HEK293 (cell line): ENCODE measurements around the gene CPNE4.

ENCODE experiments used
- CTCF ChIA-PET: fragments of 350-600 bp; formaldehyde crosslinking; extraction: SDS; loops from one replicate; lab custom pipeline; 2021; ENCODE audit warnings: antibody characterized with exemption; lab: Yijun Ruan, JAX
- POLR2A ChIA-PET: fragments of 300-600 bp; formaldehyde crosslinking; extraction: SDS; loops from one replicate; lab custom pipeline; 2020; ENCODE audit warnings: antibody characterized with exemption, inconsistent platforms; lab: Yijun Ruan, JAX
- H3K27ac ChIP-seq: fragments of 200-500 bp; sonication (Bioruptor generic); 2 replicates; pipeline ENCODE4 v1.5.1; 2014; ENCODE audit warnings: low read depth, low read length, control low read depth, inconsistent platforms; ENCODE audit errors: extremely low read depth
- H3K36me3 ChIP-seq, 2 experiments: fragments of 200-500 bp in 1 of 2; sonication (Bioruptor generic) in 1 of 2; 1 replicate in 1 of 2; 2 replicates in 1 of 2; pipeline ENCODE4 v1.5.1; 2014 to 2017; ENCODE audit warnings: inconsistent platforms in 2 of 2, low read length in 2 of 2; ENCODE audit not compliant: control insufficient read depth in 2 of 2, insufficient read depth in 1 of 2
- H3K4me1 ChIP-seq: fragments of 200-500 bp; sonication (Bioruptor generic); 2 replicates; pipeline ENCODE4 v1.5.1; 2014; ENCODE audit warnings: mild to moderate bottlenecking, low read length, inconsistent platforms; ENCODE audit not compliant: control insufficient read depth, insufficient read depth
- H3K4me3 ChIP-seq: 2 replicates; pipeline ENCODE4 v1.5.1; 2011; ENCODE audit warnings: low read depth, mild to moderate bottlenecking, control low read depth, low read length, moderate library complexity
- H3K9me3 ChIP-seq: fragments of 200-500 bp; sonication (Bioruptor generic); 2 replicates; pipeline ENCODE4 v1.5.1; 2014; ENCODE audit warnings: low read depth, low read length, inconsistent platforms; ENCODE audit not compliant: control insufficient read depth, insufficient read depth
- AEBP2 ChIP-seq: fragments of 450-650 bp; formaldehyde crosslinking; IDR thresholded peaks from 2 replicates; pipeline ENCODE4 v1.5.1; 2016; ENCODE audit warnings: missing biosample characterization, missing genetic modification characterization, borderline replicate concordance
- PRDM2 ChIP-seq: fragments of 450-650 bp; formaldehyde crosslinking; IDR thresholded peaks from 2 replicates; pipeline ENCODE4 v1.5.1; 2016; ENCODE audit warnings: missing biosample characterization, missing genetic modification characterization, borderline replicate concordance
- REST ChIP-seq: fragments of 450-650 bp; formaldehyde crosslinking; IDR thresholded peaks from 2 replicates; pipeline ENCODE4 v1.5.1; 2016; ENCODE audit warnings: missing biosample characterization, missing genetic modification characterization
- SALL2 ChIP-seq: fragments of 450-650 bp; formaldehyde crosslinking; IDR thresholded peaks from 2 replicates; pipeline ENCODE4 v1.5.0; 2017; ENCODE audit warnings: missing biosample characterization, mild to moderate bottlenecking, missing genetic modification characterization, borderline replicate concordance
- SETDB1 ChIP-seq: IDR thresholded peaks from one replicate; pipeline ENCODE4 v1.6.1; 2017; ENCODE audit warnings: mild to moderate bottlenecking, low read length, moderate library complexity, mixed read lengths; ENCODE audit not compliant: insufficient read length
- ZBTB48 ChIP-seq: fragments of 450-650 bp; formaldehyde crosslinking; IDR thresholded peaks from 2 replicates; pipeline ENCODE4 v1.5.1; 2016; ENCODE audit warnings: missing biosample characterization, missing genetic modification characterization
- ZNF121 ChIP-seq: fragments of 450-650 bp; formaldehyde crosslinking; IDR thresholded peaks from 2 replicates; pipeline ENCODE4 v1.5.1; 2016; ENCODE audit warnings: missing biosample characterization, missing genetic modification characterization
- ZNF24 ChIP-seq: fragments of 450-650 bp; formaldehyde crosslinking; IDR thresholded peaks from 2 replicates; pipeline ENCODE4 v1.5.1; 2016; ENCODE audit warnings: missing biosample characterization, missing genetic modification characterization
- ZNF302 ChIP-seq: fragments of 450-650 bp; formaldehyde crosslinking; IDR thresholded peaks from 2 replicates; pipeline ENCODE4 v1.5.1; 2016; ENCODE audit warnings: missing biosample characterization, missing genetic modification characterization, low read depth
- ZNF311 ChIP-seq: fragments of 450-650 bp; formaldehyde crosslinking; IDR thresholded peaks from 2 replicates; pipeline ENCODE4 v1.5.1; 2017; ENCODE audit warnings: missing biosample characterization, missing genetic modification characterization, borderline replicate concordance
- ZNF366 ChIP-seq: fragments of 450-650 bp; formaldehyde crosslinking; conservative IDR thresholded peaks from 2 replicates; pipeline ENCODE4 v1.5.1; 2016; ENCODE audit warnings: missing biosample characterization, missing genetic modification characterization
- ZNF473 ChIP-seq: fragments of 450-650 bp; formaldehyde crosslinking; IDR thresholded peaks from 2 replicates; pipeline ENCODE4 v1.5.1; 2017; ENCODE audit warnings: missing biosample characterization, missing genetic modification characterization
- ZNF629 ChIP-seq: fragments of 450-650 bp; formaldehyde crosslinking; IDR thresholded peaks from 2 replicates; pipeline ENCODE4 v1.5.1; 2017; ENCODE audit warnings: missing biosample characterization, missing genetic modification characterization
- ZNF677 ChIP-seq: fragments of 450-650 bp; IDR thresholded peaks from 2 replicates; pipeline ENCODE4 v1.5.0; 2018; ENCODE audit warnings: missing biosample characterization, mild to moderate bottlenecking, missing genetic modification characterization, moderate library complexity
- ZNF747 ChIP-seq: fragments of 450-650 bp; formaldehyde crosslinking; IDR thresholded peaks from 2 replicates; pipeline ENCODE4 v1.5.1; 2016; ENCODE audit warnings: missing biosample characterization, missing genetic modification characterization
- TF ChIP-seq, protein P1 (sequence below): fragments of 450-650 bp; formaldehyde crosslinking; IDR thresholded peaks from 2 replicates; pipeline ENCODE4 v1.5.1; 2016; ENCODE audit warnings: missing biosample characterization, missing genetic modification characterization
- TF ChIP-seq, protein P2 (sequence below): fragments of 450-650 bp; formaldehyde crosslinking; IDR thresholded peaks from 2 replicates; pipeline ENCODE4 v1.5.1; 2016; ENCODE audit warnings: missing biosample characterization, missing genetic modification characterization, borderline replicate concordance

The CPNE4 gene

GRCh38 chr3:131713416-131714123 lies 321.2 kb downstream of the CPNE4 start (continued):
- TF ChIP-seq ZNF677 (tag by site-specific recombination) (no peak), ZNF121 (tag by site-specific recombination) (no peak)
- TF ChIP-seq, protein P1, sequence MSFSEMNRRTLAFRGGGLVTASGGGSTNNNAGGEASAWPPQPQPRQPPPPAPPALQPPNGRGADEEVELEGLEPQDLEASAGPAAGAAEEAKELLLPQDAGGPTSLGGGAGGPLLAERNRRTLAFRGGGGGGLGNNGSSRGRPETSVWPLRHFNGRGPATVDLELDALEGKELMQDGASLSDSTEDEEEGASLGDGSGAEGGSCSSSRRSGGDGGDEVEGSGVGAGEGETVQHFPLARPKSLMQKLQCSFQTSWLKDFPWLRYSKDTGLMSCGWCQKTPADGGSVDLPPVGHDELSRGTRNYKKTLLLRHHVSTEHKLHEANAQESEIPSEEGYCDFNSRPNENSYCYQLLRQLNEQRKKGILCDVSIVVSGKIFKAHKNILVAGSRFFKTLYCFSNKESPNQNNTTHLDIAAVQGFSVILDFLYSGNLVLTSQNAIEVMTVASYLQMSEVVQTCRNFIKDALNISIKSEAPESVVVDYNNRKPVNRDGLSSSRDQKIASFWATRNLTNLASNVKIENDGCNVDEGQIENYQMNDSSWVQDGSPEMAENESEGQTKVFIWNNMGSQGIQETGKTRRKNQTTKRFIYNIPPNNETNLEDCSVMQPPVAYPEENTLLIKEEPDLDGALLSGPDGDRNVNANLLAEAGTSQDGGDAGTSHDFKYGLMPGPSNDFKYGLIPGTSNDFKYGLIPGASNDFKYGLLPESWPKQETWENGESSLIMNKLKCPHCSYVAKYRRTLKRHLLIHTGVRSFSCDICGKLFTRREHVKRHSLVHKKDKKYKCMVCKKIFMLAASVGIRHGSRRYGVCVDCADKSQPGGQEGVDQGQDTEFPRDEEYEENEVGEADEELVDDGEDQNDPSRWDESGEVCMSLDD (tag by site-specific recombination) = no peak
- TF ChIP-seq, all 188 proteins: peak for 9

DNA sequence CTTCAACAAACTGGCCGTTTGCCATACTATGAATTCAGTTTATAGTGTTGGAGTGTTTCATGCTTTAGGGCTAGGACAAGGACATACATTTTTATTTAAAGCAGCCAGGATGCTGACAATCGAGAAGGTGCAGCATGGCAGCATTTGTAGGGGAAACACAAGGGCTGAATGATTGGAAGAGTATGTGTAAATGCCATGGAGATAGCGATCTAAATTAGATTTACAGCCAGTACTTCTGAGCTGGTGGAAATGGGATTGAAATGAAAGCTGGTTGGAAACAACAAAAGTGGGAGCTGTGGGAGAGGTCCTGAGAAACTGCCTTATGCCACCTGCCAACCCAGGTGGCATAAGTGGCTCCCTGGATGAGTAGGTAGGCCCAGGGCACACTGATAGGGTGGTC lies 322.2 kb downstream of the CPNE4 start:
- CTCF ChIA-PET = interaction anchor here (1.1 kb wide), 1 partner anchor 8 kb away, joined by 4 read pairs; no protein-coding TSS in a partner anchor
- no peaks in the 10 kb centered on the region for H3K36me3 ChIP-seq
- no peak overlapping the region for H3K27ac ChIP-seq
- H3K9me3 ChIP-seq = no peaks in the 10 kb centered on the region
- TF ChIP-seq ZNF24 (tag by site-specific recombination) (no peak), SETDB1 (no peak), ZNF366 (tag by site-specific recombination) (no peak), PRDM2 (no peak), ZNF629 (tag by site-specific recombination) (no peak), ZNF747 (tag by site-specific recombination) (no peak), REST (tag by site-specific recombination) (no peak), SALL2 (tag by site-specific recombination) (no peak), ZNF311 (tag by site-specific recombination) (no peak), ZNF473 (tag by site-specific recombination) (no peak), ZNF677 (tag by site-specific recombination) (no peak), ZNF302 (tag by site-specific recombination) (no peak), AEBP2 (tag by site-specific recombination) (no peak), ZBTB48 (tag by site-specific recombination) (no peak)
- TF ChIP-seq, protein P2, sequence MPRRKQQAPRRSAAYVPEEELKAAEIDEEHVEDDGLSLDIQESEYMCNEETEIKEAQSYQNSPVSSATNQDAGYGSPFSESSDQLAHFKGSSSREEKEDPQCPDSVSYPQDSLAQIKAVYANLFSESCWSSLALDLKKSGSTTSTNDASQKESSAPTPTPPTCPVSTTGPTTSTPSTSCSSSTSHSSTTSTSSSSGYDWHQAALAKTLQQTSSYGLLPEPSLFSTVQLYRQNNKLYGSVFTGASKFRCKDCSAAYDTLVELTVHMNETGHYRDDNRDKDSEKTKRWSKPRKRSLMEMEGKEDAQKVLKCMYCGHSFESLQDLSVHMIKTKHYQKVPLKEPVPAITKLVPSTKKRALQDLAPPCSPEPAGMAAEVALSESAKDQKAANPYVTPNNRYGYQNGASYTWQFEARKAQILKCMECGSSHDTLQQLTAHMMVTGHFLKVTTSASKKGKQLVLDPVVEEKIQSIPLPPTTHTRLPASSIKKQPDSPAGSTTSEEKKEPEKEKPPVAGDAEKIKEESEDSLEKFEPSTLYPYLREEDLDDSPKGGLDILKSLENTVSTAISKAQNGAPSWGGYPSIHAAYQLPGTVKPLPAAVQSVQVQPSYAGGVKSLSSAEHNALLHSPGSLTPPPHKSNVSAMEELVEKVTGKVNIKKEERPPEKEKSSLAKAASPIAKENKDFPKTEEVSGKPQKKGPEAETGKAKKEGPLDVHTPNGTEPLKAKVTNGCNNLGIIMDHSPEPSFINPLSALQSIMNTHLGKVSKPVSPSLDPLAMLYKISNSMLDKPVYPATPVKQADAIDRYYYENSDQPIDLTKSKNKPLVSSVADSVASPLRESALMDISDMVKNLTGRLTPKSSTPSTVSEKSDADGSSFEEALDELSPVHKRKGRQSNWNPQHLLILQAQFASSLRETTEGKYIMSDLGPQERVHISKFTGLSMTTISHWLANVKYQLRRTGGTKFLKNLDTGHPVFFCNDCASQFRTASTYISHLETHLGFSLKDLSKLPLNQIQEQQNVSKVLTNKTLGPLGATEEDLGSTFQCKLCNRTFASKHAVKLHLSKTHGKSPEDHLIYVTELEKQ (tag by site-specific recombination) = no peak
- no peaks in the 10 kb centered on the region for H3K4me1 ChIP-seq
- POLR2A ChIA-PET = no interaction called here
- no peak overlapping the region for H3K4me3 ChIP-seq
